H1 (cell line): ENCODE results near the gene PI4KA. TPM values are rescaled to one million over a fixed set of nuclear protein-coding genes. Genes with fewer than 3 reads are reported as not detected.

ENCODE experiments used
- CTCF ChIA-PET: fragments of 300-600 bp; sonication (Branson Sonifier 250); formaldehyde crosslinking; loops from one replicate; lab custom pipeline; 2021; ENCODE audit not compliant: partially characterized antibody; lab: Charles Lee
- POLR2A ChIA-PET: fragments of 300-600 bp; sonication (Branson Sonifier 250); formaldehyde crosslinking; loops from one replicate; lab custom pipeline; 2021; ENCODE audit warnings: inconsistent platforms; ENCODE audit not compliant: partially characterized antibody; lab: Charles Lee
- DNase-seq, 2 experiments: peaks; one replicate each; pipeline versions ENCODE4 v3.0.0 to v3.0.0-alpha.2; 2010 to 2022; ENCODE audit warnings: low spot score in 2 of 2, low read depth in 1 of 2, mixed read lengths in 1 of 2
- FAIRE-seq: peaks from 2 replicates; lab custom pipeline; 2011; peaks lifted over from hg19 to GRCh38; lab: Jason Lieb, UNC
- H2AFZ ChIP-seq: 2 replicates; pipeline ENCODE4 v1.8.1; 2012; ENCODE audit warnings: low read length, inconsistent platforms
- H2AK5ac ChIP-seq: 2 replicates; pipeline ENCODE4 v1.6.1; 2013; ENCODE audit warnings: low read depth, low read length
- H2BK120ac ChIP-seq: replicated peaks from 2 replicates; pipeline ENCODE3; 2013; ENCODE audit warnings: low read depth, low read length, inconsistent platforms
- H2BK12ac ChIP-seq: 2 replicates; pipeline ENCODE4 v1.6.1; 2013; ENCODE audit warnings: low read depth, low read length
- H2BK15ac ChIP-seq: 2 replicates; pipeline ENCODE4 v1.6.1; 2013; ENCODE audit warnings: low read length
- H2BK20ac ChIP-seq: 2 replicates; pipeline ENCODE4 v1.6.1; 2013; ENCODE audit warnings: low read length
- H2BK5ac ChIP-seq: 2 replicates; pipeline ENCODE4 v1.6.1; 2013; ENCODE audit warnings: low read depth, low read length
- H3K14ac ChIP-seq: 2 replicates; pipeline ENCODE4 v1.6.1; 2013; ENCODE audit warnings: inconsistent platforms; ENCODE audit not compliant: insufficient read length
- H3K18ac ChIP-seq: 2 replicates; pipeline ENCODE4 v1.6.1; 2013; ENCODE audit warnings: low read length; ENCODE audit errors: extremely low read depth
- H3K23ac ChIP-seq: 2 replicates; pipeline ENCODE4 v1.6.1; 2013; ENCODE audit warnings: inconsistent platforms; ENCODE audit not compliant: insufficient read length
- H3K23me2 ChIP-seq: 2 replicates; pipeline ENCODE4 v1.6.1; 2013; ENCODE audit warnings: low read depth, low read length
- H3K27ac ChIP-seq: 2 replicates; pipeline ENCODE4 v1.6.1; 2011; ENCODE audit warnings: low read depth, low read length, inconsistent platforms
- H3K27me3 ChIP-seq, 4 experiments: replicated peaks in 1 of 4; 1 replicate in 1 of 4; 2 replicates in 3 of 4; pipeline versions ENCODE4 v1.6.1 to v1.8.1; 2011 to 2013; ENCODE audit warnings: low read length in 3 of 4, mild to moderate bottlenecking in 3 of 4, inconsistent platforms in 2 of 4, mixed read lengths in 2 of 4, moderate library complexity in 1 of 4; ENCODE audit not compliant: control insufficient read depth in 3 of 4, insufficient read depth in 3 of 4; ENCODE audit errors: extremely low read depth in 1 of 4
- H3K36me3 ChIP-seq, 4 experiments: 2 replicates each; pipeline versions ENCODE4 v1.6.1 to v1.8.1; 2011 to 2013; ENCODE audit warnings: mild to moderate bottlenecking in 4 of 4, low read length in 3 of 4, moderate library complexity in 2 of 4, control low read depth in 1 of 4, inconsistent platforms in 1 of 4; ENCODE audit not compliant: insufficient read depth in 4 of 4, control insufficient read depth in 2 of 4
- H3K4ac ChIP-seq: replicated peaks from 2 replicates; pipeline ENCODE3; 2013; ENCODE audit warnings: low read length, low read depth, mixed read lengths, inconsistent platforms; ENCODE audit not compliant: insufficient read length
- H3K4me1 ChIP-seq, 4 experiments: replicated peaks in 1 of 4; 1 replicate in 1 of 4; 2 replicates in 3 of 4; pipeline versions ENCODE4 v1.6.1 to v1.8.1; 2011 to 2013; ENCODE audit warnings: low read length in 3 of 4, inconsistent platforms in 2 of 4, mixed read lengths in 1 of 4; ENCODE audit not compliant: insufficient read depth in 4 of 4, control insufficient read depth in 3 of 4
- H3K4me2 ChIP-seq, 2 experiments: 2 replicates each; pipeline versions ENCODE4 v1.6.1 to v1.8.1; 2011 to 2013; ENCODE audit warnings: low read depth in 2 of 2, low read length in 2 of 2, control low read depth in 1 of 2, inconsistent platforms in 1 of 2, mild to moderate bottlenecking in 1 of 2; ENCODE audit not compliant: insufficient read depth in 1 of 2
- H3K4me3 ChIP-seq, 4 experiments: fragments of 200-600, 300-600 bp in 1 of 4; sonication (generic), shearing (Covaris generic), sonication (Bioruptor Twin) in 1 of 4; 2 replicates each; pipeline versions ENCODE4 v1.5.1 to v1.8.1; 2011 to 2016; ENCODE audit warnings: low read length in 4 of 4, low read depth in 3 of 4, control low read depth in 2 of 4, inconsistent platforms in 2 of 4, mild to moderate bottlenecking in 2 of 4, mixed read lengths in 1 of 4, moderate library complexity in 1 of 4; ENCODE audit not compliant: insufficient read depth in 2 of 4; ENCODE audit errors: extremely low read depth in 1 of 4
- H3K56ac ChIP-seq: replicated peaks from 2 replicates; pipeline ENCODE3; 2013; ENCODE audit warnings: low read depth, mild to moderate bottlenecking, mixed read lengths, low read length, inconsistent platforms; ENCODE audit not compliant: insufficient read length
- H3K79me1 ChIP-seq: 2 replicates; pipeline ENCODE4 v1.6.1; 2013; ENCODE audit warnings: low read depth, low read length, control low read depth
- H3K79me2 ChIP-seq, 2 experiments: 2 replicates each; pipeline versions ENCODE4 v1.6.1 to v1.8.1; 2012 to 2013; ENCODE audit warnings: low read length in 2 of 2, mild to moderate bottlenecking in 2 of 2, inconsistent platforms in 1 of 2; ENCODE audit not compliant: insufficient read depth in 2 of 2, control insufficient read depth in 1 of 2
- H3K9ac ChIP-seq, 4 experiments: replicated peaks in 1 of 4; 1 replicate in 1 of 4; 2 replicates in 3 of 4; pipeline versions ENCODE4 v1.6.1 to v1.8.1; 2011 to 2013; ENCODE audit warnings: low read depth in 3 of 4, low read length in 3 of 4, control low read depth in 2 of 4, mild to moderate bottlenecking in 2 of 4, moderate library complexity in 2 of 4, inconsistent platforms in 1 of 4; ENCODE audit errors: extremely low read depth in 1 of 4
- H3K9me3 ChIP-seq, 2 experiments: 2 replicates each; pipeline versions ENCODE4 v1.6.1 to v1.8.1; 2012 to 2013; ENCODE audit warnings: mild to moderate bottlenecking in 2 of 2, moderate library complexity in 2 of 2, control low read depth in 1 of 2, inconsistent platforms in 1 of 2, low read depth in 1 of 2, low read length in 1 of 2, mixed read lengths in 1 of 2; ENCODE audit not compliant: insufficient read depth in 2 of 2
- H4K20me1 ChIP-seq, 2 experiments: replicated peaks in 1 of 2; 2 replicates each; pipeline versions ENCODE3 to v1.8.1; 2011 to 2013; ENCODE audit warnings: inconsistent platforms in 2 of 2, low read length in 2 of 2, mild to moderate bottlenecking in 1 of 2; ENCODE audit not compliant: insufficient read depth in 2 of 2, control insufficient read depth in 1 of 2
- H4K5ac ChIP-seq: 2 replicates; pipeline ENCODE4 v1.6.1; 2013; ENCODE audit warnings: low read length, low read depth, mixed read lengths, inconsistent platforms; ENCODE audit not compliant: insufficient read length
- H4K8ac ChIP-seq: 2 replicates; pipeline ENCODE4 v1.8.0; 2013; ENCODE audit warnings: mild to moderate bottlenecking, moderate library complexity, low read length, inconsistent platforms; ENCODE audit not compliant: insufficient read depth; ENCODE audit errors: extremely low read depth
- H4K91ac ChIP-seq: replicated peaks from 2 replicates; pipeline ENCODE3; 2013; ENCODE audit warnings: low read length, mixed read lengths, inconsistent platforms; ENCODE audit not compliant: insufficient read length
- GABPA ChIP-seq: IDR thresholded peaks from 2 replicates; pipeline ENCODE4 v1.6.1; 2011; ENCODE audit warnings: mild to moderate bottlenecking, low read length, moderate library complexity, borderline replicate concordance; ENCODE audit not compliant: insufficient read depth
- HDAC2 ChIP-seq, 2 experiments: fragments of 300-600 bp in 1 of 2; sonication (generic) in 1 of 2; IDR thresholded peaks; 2 replicates each; pipeline ENCODE4 v1.6.1; 2011 to 2012; ENCODE audit warnings: low read depth in 2 of 2, low read length in 2 of 2, mild to moderate bottlenecking in 2 of 2, moderate library complexity in 2 of 2, borderline replicate concordance in 1 of 2, inconsistent platforms in 1 of 2
- JUN ChIP-seq: IDR thresholded peaks from 2 replicates; pipeline ENCODE4 v1.6.1; 2011; ENCODE audit warnings: low read depth, mild to moderate bottlenecking, improper control_type of control experiment, low read length
- KDM4A ChIP-seq: IDR thresholded peaks from one replicate; pipeline ENCODE4 v1.7.1; 2012; ENCODE audit warnings: low read depth, mild to moderate bottlenecking, moderate library complexity, low read length, inconsistent platforms; ENCODE audit not compliant: severe bottlenecking
- NRF1 ChIP-seq: IDR thresholded peaks from 2 replicates; pipeline ENCODE4 v1.6.1; 2011; ENCODE audit warnings: mild to moderate bottlenecking, low read depth, low read length, improper control_type of control experiment
- RBBP5 ChIP-seq: IDR thresholded peaks from 2 replicates; pipeline ENCODE4 v1.7.1; 2012; ENCODE audit warnings: low read depth, mild to moderate bottlenecking, inconsistent platforms, low read length, moderate library complexity, borderline replicate concordance
- RNF2 ChIP-seq: fragments of 200-900, 300-1000 bp; sonication (generic); IDR thresholded peaks from 2 replicates; pipeline ENCODE4 v1.7.1; 2016; ENCODE audit warnings: borderline replicate concordance, low read depth, mild to moderate bottlenecking, antibody characterized with exemption, low read length; ENCODE audit not compliant: poor library complexity, severe bottlenecking; ENCODE audit errors: missing control alignments
- SIX5 ChIP-seq: IDR thresholded peaks from 2 replicates; pipeline ENCODE4 v1.6.1; 2011; ENCODE audit warnings: mild to moderate bottlenecking, low read depth, low read length
- SP4 ChIP-seq: IDR thresholded peaks from 2 replicates; pipeline ENCODE4 v1.6.1; 2012; ENCODE audit warnings: low read length, inconsistent platforms
- TAF1 ChIP-seq: IDR thresholded peaks from 2 replicates; pipeline ENCODE4 v1.6.1; 2011; ENCODE audit warnings: mild to moderate bottlenecking, low read depth, low read length
- TEAD4 ChIP-seq: IDR thresholded peaks from 2 replicates; pipeline ENCODE4 v1.6.1; 2012; ENCODE audit warnings: low read depth, low read length, inconsistent platforms, mixed read lengths
- YY1 ChIP-seq: IDR thresholded peaks from 2 replicates; pipeline ENCODE4 v1.6.1; 2011; ENCODE audit warnings: low read depth, mild to moderate bottlenecking, low read length
- WGBS, 2 experiments: shearing (Covaris generic) in 1 of 2; methylation state at CpG; one replicate each; pipeline versions ENCODE4 v1.1.6 to v1.1.7; 2013 to 2015; ENCODE audit warnings: low lambda C conversion rate in 2 of 2, mixed read lengths in 2 of 2, inconsistent platforms in 1 of 2, low coverage in 1 of 2, missing lambda C conversion rate in 1 of 2; ENCODE audit not compliant: insufficient replicate concordance in 2 of 2, insufficient coverage in 1 of 2, insufficient read length in 1 of 2; ENCODE audit errors: extremely low coverage in 1 of 2, missing lambda C conversion rate in 1 of 2; 5-methylcytosine and 5-hydroxymethylcytosine counted together
- polyA plus RNA-seq, 7 experiments: library from polyadenylated mRNA; depleted of rRNA in 3 of 7; stranded (reverse) in 5 of 7; unstranded in 2 of 7; fragments of >200 nt in 5 of 7; fragments of 200-250 nt in 2 of 7; gene quantifications; 1 replicate in 5 of 7; 2 replicates in 1 of 7; 4 replicates in 1 of 7; pipeline versions ENCODE4 v1.2.1 to v1.2.3, GENCODE V29; 2011 to 2013; ENCODE audit warnings: missing spikeins in 2 of 7, mixed read lengths in 2 of 7
- total RNA-seq: library from RNA; stranded (reverse); fragmentation: NEBNext Ultra II Directional; extraction: Animal tissue kit (Norgen Biotek cat#: 25700); gene quantifications from 2 replicates; pipeline ENCODE4 v1.2.1, GENCODE V29; 2021
- TF ChIP-seq, protein P1 (sequence below): IDR thresholded peaks from 2 replicates; pipeline ENCODE4 v1.6.1; 2012; ENCODE audit warnings: low read length, inconsistent platforms

Gene PI4KA
- total and polyA plus RNA-seq, 2 of the 8 experiments (the other 6 are each of a cell fraction or from before 2014, with no cell fraction given), result 22.5 to 37.7 TPM

DNA sequence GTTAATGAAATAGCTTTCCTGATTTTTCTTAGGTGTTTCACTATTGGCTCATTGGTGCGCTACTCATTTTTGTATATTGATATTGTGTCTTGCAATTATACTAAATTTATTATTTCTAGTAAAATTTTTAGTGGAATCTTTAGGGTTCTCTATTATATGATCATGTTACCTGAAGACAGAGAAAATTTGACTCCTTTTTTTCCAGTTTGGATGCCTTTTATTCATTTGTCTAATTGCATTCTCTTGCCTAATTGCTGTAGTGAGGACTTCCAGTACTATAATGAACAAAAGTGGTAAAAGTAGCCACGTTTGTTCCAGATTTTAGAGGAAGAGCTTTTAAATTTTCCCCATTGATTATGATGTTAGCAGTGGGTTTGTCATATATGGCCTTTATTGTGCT, 198.7 kb downstream of the PI4KA start:
- WGBS, 2 experiments, result 86% methylated on average over 2 of the region's 2 CpGs; no CpG with 5 or more reads in 1 of the 2 experiments
- Histone ChIP-seq H4K8ac (no peak overlapping the region), H4K20me1 (no peaks in the 10 kb centered on the region), H3K23ac (no peak overlapping the region), H3K18ac (no peak overlapping the region), H4K5ac (no peak overlapping the region), H2BK120ac (no peak overlapping the region), H2AFZ (no peak overlapping the region), H3K79me1 (no peaks in the 10 kb centered on the region), H2AK5ac (no peak overlapping the region), H3K14ac (no peak overlapping the region), H2BK15ac (no peak overlapping the region), H3K4ac (no peak overlapping the region), H2BK5ac (no peak overlapping the region), H3K56ac (no peak overlapping the region), H3K23me2 (no peaks in the 10 kb centered on the region; the same call in 1 of the 2 replicates), H3K27ac (no peak overlapping the region), H2BK20ac (no peak overlapping the region), H3K4me1 (no peaks in the 10 kb centered on the region), H3K4me2 (no peak overlapping the region), H2BK12ac (no peak overlapping the region), H4K91ac (no peak overlapping the region), H3K27me3 (no peaks in the 10 kb centered on the region), H3K9ac (no peak overlapping the region), H3K36me3 (no peaks in the 10 kb centered on the region), H3K79me2 (no peaks in the 10 kb centered on the region), H3K9me3 (no peaks in the 10 kb centered on the region), H3K4me3 (no peak overlapping the region)
- DNase-seq (no peak), FAIRE-seq (no peak)
- POLR2A ChIA-PET, result no interaction called here
- CTCF ChIA-PET, result interaction anchor here (0.6 kb wide), 1 partner anchor 11 kb away, joined by 3 read pairs; no protein-coding TSS in a partner anchor
- no peak for TF ChIP-seq YY1
- TF ChIP-seq HDAC2 (IDR thresholded peaks at IDR 0.05; ENCODE audit: borderline replicate concordance in 1 of 2, low read depth in 2 of 2, low read length in 2 of 2), result no peak
- TF ChIP-seq, protein P1, sequence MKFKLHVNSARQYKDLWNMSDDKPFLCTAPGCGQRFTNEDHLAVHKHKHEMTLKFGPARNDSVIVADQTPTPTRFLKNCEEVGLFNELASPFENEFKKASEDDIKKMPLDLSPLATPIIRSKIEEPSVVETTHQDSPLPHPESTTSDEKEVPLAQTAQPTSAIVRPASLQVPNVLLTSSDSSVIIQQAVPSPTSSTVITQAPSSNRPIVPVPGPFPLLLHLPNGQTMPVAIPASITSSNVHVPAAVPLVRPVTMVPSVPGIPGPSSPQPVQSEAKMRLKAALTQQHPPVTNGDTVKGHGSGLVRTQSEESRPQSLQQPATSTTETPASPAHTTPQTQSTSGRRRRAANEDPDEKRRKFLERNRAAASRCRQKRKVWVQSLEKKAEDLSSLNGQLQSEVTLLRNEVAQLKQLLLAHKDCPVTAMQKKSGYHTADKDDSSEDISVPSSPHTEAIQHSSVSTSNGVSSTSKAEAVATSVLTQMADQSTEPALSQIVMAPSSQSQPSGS, result no peak
- no peak for TF ChIP-seq RNF2
- no peak for TF ChIP-seq JUN
- no peak for TF ChIP-seq KDM4A
- no peak for TF ChIP-seq NRF1
- TF ChIP-seq SIX5, result no peak
- no peak for TF ChIP-seq GABPA
- no peak for TF ChIP-seq SP4
- TF ChIP-seq TAF1, result no peak
- no peak for TF ChIP-seq TEAD4
- TF ChIP-seq RBBP5, result no peak
